K562 (cell line): ENCODE data around the gene PTP4A1. TPM values are rescaled to one million over a fixed set of nuclear protein-coding genes. Genes with fewer than 3 reads are reported as not detected.

Experiments used
- CBX2 ChIP-seq: fragments of 200-600 bp; sonication (generic); IDR thresholded peaks from one replicate; pipeline ENCODE4 v1.6.1; 2012; ENCODE audit warnings: mild to moderate bottlenecking, low read length, inconsistent platforms; ENCODE audit not compliant: insufficient read depth, poor library complexity, severe bottlenecking
- CHAMP1 ChIP-seq: fragments of 450-650 bp; IDR thresholded peaks from 2 replicates; pipeline ENCODE4 v1.6.1; 2016; ENCODE audit warnings: mild to moderate bottlenecking
- E2F4 ChIP-seq: sonication (generic); formaldehyde crosslinking; IDR thresholded peaks from 2 replicates; pipeline ENCODE4 v1.8.0; 2022; ENCODE audit warnings: mild to moderate bottlenecking, low read depth, missing genetic modification reagents
- HMG20A ChIP-seq: fragments of 450-650 bp; formaldehyde crosslinking; conservative IDR thresholded peaks from 2 replicates; pipeline ENCODE4 v1.4.0; 2020; ENCODE audit warnings: mild to moderate bottlenecking, mixed read lengths
- KAT8 ChIP-seq: fragments of 450-650 bp; IDR thresholded peaks from 2 replicates; pipeline ENCODE4 v1.6.1; 2016; ENCODE audit warnings: low read depth, mild to moderate bottlenecking
- MYNN ChIP-seq, 2 experiments: sonication (generic); formaldehyde crosslinking in 1 of 2; IDR thresholded peaks; 2 replicates each; pipeline versions ENCODE4 v1.5.0 to v1.6.1; 2016 to 2020; ENCODE audit warnings: antibody characterized with exemption in 1 of 2, missing genetic modification reagents in 1 of 2
- NELFE ChIP-seq: IDR thresholded peaks from 2 replicates; pipeline ENCODE4 v1.6.1; 2011; ENCODE audit warnings: mild to moderate bottlenecking; ENCODE audit not compliant: insufficient read depth, insufficient read length
- SIRT6 ChIP-seq: IDR thresholded peaks from one replicate; pipeline ENCODE4 v1.6.1; 2012; ENCODE audit warnings: low read depth, mild to moderate bottlenecking, control low read depth, inconsistent platforms, low read length, moderate library complexity
- SMARCA5 ChIP-seq: fragments of 450-650 bp; IDR thresholded peaks from 2 replicates; pipeline ENCODE4 v1.6.1; 2016
- STAT5B ChIP-seq: fragments of 250-450 bp; sonication (Bioruptor Pico); IDR thresholded peaks from 2 replicates; pipeline ENCODE4 v1.8.0; 2021; ENCODE audit warnings: mild to moderate bottlenecking, inconsistent platforms
- THAP12 ChIP-seq: fragments of 250-450 bp; sonication (Bioruptor Pico); IDR thresholded peaks from 2 replicates; pipeline ENCODE4 v1.9.0; 2021; ENCODE audit warnings: mild to moderate bottlenecking, inconsistent platforms
- THAP7 ChIP-seq: fragments of 250-450 bp; sonication (Bioruptor Pico); IDR thresholded peaks from 2 replicates; pipeline ENCODE4 v1.5.0; 2021
- TSHZ1 ChIP-seq: fragments of 250-450 bp; sonication (Bioruptor Pico); IDR thresholded peaks from 2 replicates; pipeline ENCODE4 v1.4.0; 2020; ENCODE audit warnings: mild to moderate bottlenecking, moderate library complexity
- ZEB2 ChIP-seq: fragments of 450-650 bp; IDR thresholded peaks from 2 replicates; pipeline ENCODE4 v1.6.1; 2016
- ZKSCAN8 ChIP-seq: fragments of 200-800 bp; sonication (Bioruptor generic); IDR thresholded peaks from 2 replicates; pipeline ENCODE4 v1.6.1; 2016; ENCODE audit warnings: missing genetic modification characterization, missing compliant biosample characterization
- ZNF282 ChIP-seq: sonication (generic); formaldehyde crosslinking; IDR thresholded peaks from 2 replicates; pipeline ENCODE4 v1.8.1; 2023; ENCODE audit warnings: missing genetic modification reagents
- ZNF778 ChIP-seq: fragments of 450-650 bp; formaldehyde crosslinking; IDR thresholded peaks from 2 replicates; pipeline ENCODE4 v1.4.0; 2020; ENCODE audit warnings: mild to moderate bottlenecking, moderate library complexity
- ZSCAN32 ChIP-seq: fragments of 450-650 bp; formaldehyde crosslinking; IDR thresholded peaks from 2 replicates; pipeline ENCODE4 v1.4.0; 2020; ENCODE audit warnings: mild to moderate bottlenecking, moderate library complexity
- polyA plus RNA-seq, 8 experiments: library from polyadenylated mRNA; depleted of rRNA in 4 of 8; stranded (reverse) in 5 of 8; unstranded in 3 of 8; fragments of >200 nt; fragmentation: Nextera tagmentation in 2 of 8; fragmentation: Illumina TruSeq in 1 of 8; extraction: Ambion mirVana in 2 of 8; extraction: Trizol in 1 of 8; gene quantifications; 2 replicates each; pipeline versions ENCODE4 v1.2.1 to v1.2.3, GENCODE V29; 2011 to 2014; ENCODE audit warnings: inconsistent platforms in 1 of 8, missing spikeins in 1 of 8
- total RNA-seq, 7 experiments: library from RNA; depleted of rRNA in 6 of 7; stranded (reverse); fragments of >200 nt in 6 of 7; fragmentation: Illumina TruSeq in 2 of 7; extraction: Trizol in 2 of 7; gene quantifications; 2 replicates each; pipeline versions ENCODE4 v1.2.1 to v1.2.3, GENCODE V29; 2011 to 2021; ENCODE audit warnings: low replicate concordance in 1 of 7

PTP4A1 gene
- total and polyA plus RNA-seq, 9 of the 15 experiments (the other 6 are each of a cell fraction or from before 2014, with no cell fraction given), result 3.7 to 67.5 (median 13.1) TPM

GRCh38 chr6:63573076-63573898 lies 1.0 kb downstream of the PTP4A1 start (continued):
- no peak for TF ChIP-seq STAT5B (CRISPR knock-in tag)
- TF ChIP-seq SIRT6, result no peak
- TF ChIP-seq ZSCAN32 (CRISPR knock-in tag), result no peak
- no peak for TF ChIP-seq NELFE
- no peak for TF ChIP-seq HMG20A (CRISPR knock-in tag)
- TF ChIP-seq THAP12 (CRISPR knock-in tag), result peak; percentile 20; the same call in 1 of the 2 replicates
- no peak for TF ChIP-seq ZKSCAN8
- TF ChIP-seq SMARCA5, result no peak
- TF ChIP-seq CHAMP1, result no peak
- TF ChIP-seq KAT8, result no peak
- no peak for TF ChIP-seq THAP7 (CRISPR knock-in tag)
- no peak for TF ChIP-seq E2F4 (CRISPR knock-in tag)
- no peak for TF ChIP-seq TSHZ1 (CRISPR knock-in tag)
- TF ChIP-seq MYNN (IDR thresholded peaks at IDR 0.05), result no peak
- no peak for TF ChIP-seq MYNN (CRISPR knock-in tag; IDR thresholded peaks at IDR 0.05)
- TF ChIP-seq ZNF778 (CRISPR knock-in tag), result no peak
- no peak for TF ChIP-seq CBX2
- TF ChIP-seq ZEB2, result 0 out of 2 replicates have a peak, but pooled peaks have one; percentile 38
- TF ChIP-seq ZNF282 (CRISPR knock-in tag), result no peak
